ENCODE results near the gene INTS2.

The INTS2 gene

GRCh38 chr17:61972311-61972710 is 44.5 kb upstream of the INTS2 start:
- TF ChIP-seq PPARA (CRISPR knock-in tag; IDR thresholded peaks at IDR 0.05; ENCODE audit: borderline replicate concordance) = no peak
- no peak for TF ChIP-seq TSHZ2 (CRISPR knock-in tag; IDR thresholded peaks at IDR 0.05)
- no peak for TF ChIP-seq TOX (CRISPR knock-in tag; IDR thresholded peaks at IDR 0.05; ENCODE audit: borderline replicate concordance)
- no peak for TF ChIP-seq ZC3H10 (CRISPR knock-in tag; IDR thresholded peaks at IDR 0.05)
- TF ChIP-seq POU6F1 (CRISPR knock-in tag; IDR thresholded peaks at IDR 0.05; ENCODE audit: borderline replicate concordance, low read depth) = no peak
- ATAC-seq = no peak

GRCh38 chr17:61970030-61970429 is 42.2 kb upstream of the INTS2 start:
- no peak for ATAC-seq

More at GRCh38 chr17:61970030-61970429, 42.2 kb upstream of the INTS2 start:
- TF ChIP-seq TOX (CRISPR knock-in tag; IDR thresholded peaks at IDR 0.05; ENCODE audit: borderline replicate concordance) = no peak
- no peak for TF ChIP-seq PPARA (CRISPR knock-in tag; IDR thresholded peaks at IDR 0.05; ENCODE audit: borderline replicate concordance)
- TF ChIP-seq TSHZ2 (CRISPR knock-in tag; IDR thresholded peaks at IDR 0.05) = no peak
- TF ChIP-seq ZFP3 (CRISPR knock-in tag; IDR thresholded peaks at IDR 0.05) = no peak
- no peak for TF ChIP-seq OSR1 (CRISPR knock-in tag; IDR thresholded peaks at IDR 0.05)
- no peak for TF ChIP-seq TCF4 (CRISPR knock-in tag; IDR thresholded peaks at IDR 0.05; ENCODE audit: borderline replicate concordance)
- no peak for TF ChIP-seq ZNF70 (CRISPR knock-in tag; IDR thresholded peaks at IDR 0.05)
- no peak for TF ChIP-seq POU6F1 (CRISPR knock-in tag; IDR thresholded peaks at IDR 0.05; ENCODE audit: borderline replicate concordance, low read depth)
- TF ChIP-seq GLIS3 (CRISPR knock-in tag; IDR thresholded peaks at IDR 0.05) = no peak
- TF ChIP-seq ZC3H10 (CRISPR knock-in tag; IDR thresholded peaks at IDR 0.05) = no peak
- no peak for TF ChIP-seq ZFP30 (CRISPR knock-in tag; IDR thresholded peaks at IDR 0.05)
- TF ChIP-seq ZNF8 (CRISPR knock-in tag; IDR thresholded peaks at IDR 0.05) = no peak
- no peak for TF ChIP-seq PATZ1 (CRISPR knock-in tag; IDR thresholded peaks at IDR 0.05; ENCODE audit: borderline replicate concordance)
